IMR-90 (cell line): ENCODE data around the gene TRIM28. TPM values are rescaled to one million over a fixed set of nuclear protein-coding genes. Genes with fewer than 3 reads are reported as not detected.

Source experiments
- ATAC-seq: fragments of 200-7000 bp; cut with Tn5 transposase; 2 replicates; pipeline ENCODE4 v1.9.1; 2020; ENCODE audit warnings: low read depth, mild to moderate bottlenecking, moderate library complexity
- BruUV-seq: library from RNA; stranded (reverse); fragments of 400-500 nt; replicated peaks from 2 replicates; lab custom pipeline; 2021; lab: Mats Ljungman, UMichigan
- CTCF ChIA-PET: fragments of 300-600 bp; formaldehyde crosslinking; extraction: SDS; loops from one replicate; lab custom pipeline; 2021; ENCODE audit warnings: antibody characterized with exemption; lab: Yijun Ruan, JAX
- POLR2A ChIA-PET: fragments of 300-600 bp; sonication (Branson Sonifier 250); formaldehyde crosslinking; loops from one replicate; lab custom pipeline; 2022; ENCODE audit warnings: antibody characterized with exemption; ENCODE audit not compliant: unreplicated experiment; lab: Charles Lee
- DNase-seq: peaks from one replicate; pipeline ENCODE4 v3.0.0; 2013
- H2AFZ ChIP-seq: replicated peaks from 2 replicates; pipeline ENCODE3; 2013; ENCODE audit warnings: low read length, mild to moderate bottlenecking; ENCODE audit not compliant: poor library complexity
- H2AK5ac ChIP-seq: 2 replicates; pipeline ENCODE4 v1.6.1; 2013; ENCODE audit warnings: low read depth, low read length, inconsistent platforms
- H2AK9ac ChIP-seq: replicated peaks from 2 replicates; pipeline ENCODE3; 2013; ENCODE audit warnings: mild to moderate bottlenecking, low read depth, low read length, moderate library complexity; ENCODE audit not compliant: poor library complexity
- H2BK120ac ChIP-seq: 2 replicates; pipeline ENCODE4 v1.6.1; 2013; ENCODE audit warnings: low read depth, low read length, inconsistent platforms
- H2BK15ac ChIP-seq: 3 replicates; pipeline ENCODE4 v1.6.1; 2013; ENCODE audit warnings: low read depth, low read length, inconsistent platforms
- H2BK20ac ChIP-seq: 2 replicates; pipeline ENCODE4 v1.6.1; 2013; ENCODE audit warnings: low read depth, mild to moderate bottlenecking, inconsistent platforms, low read length, moderate library complexity
- H2BK5ac ChIP-seq: 2 replicates; pipeline ENCODE4 v1.6.1; 2013; ENCODE audit warnings: mild to moderate bottlenecking, low read depth, low read length, inconsistent platforms; ENCODE audit not compliant: poor library complexity, severe bottlenecking
- H3K14ac ChIP-seq: replicated peaks from 2 replicates; pipeline ENCODE4 v1.6.1; 2013; ENCODE audit warnings: low read depth, low read length, inconsistent platforms
- H3K18ac ChIP-seq: 2 replicates; pipeline ENCODE4 v1.6.1; 2013; ENCODE audit warnings: low read depth, low read length, control low read depth
- H3K23ac ChIP-seq: 2 replicates; pipeline ENCODE4 v1.6.1; 2013; ENCODE audit warnings: low read depth, low read length, inconsistent platforms
- H3K27ac ChIP-seq: 2 replicates; pipeline ENCODE4 v1.5.1; 2013; ENCODE audit warnings: mild to moderate bottlenecking, control low read depth, low read length; ENCODE audit not compliant: insufficient read depth
- H3K27me3 ChIP-seq: 2 replicates; pipeline ENCODE4 v1.6.1; 2013; ENCODE audit warnings: low read length; ENCODE audit not compliant: control insufficient read depth, insufficient read depth
- H3K36me3 ChIP-seq: 2 replicates; pipeline ENCODE4 v1.6.1; 2013; ENCODE audit warnings: low read length, mixed read lengths; ENCODE audit not compliant: control insufficient read depth, insufficient read depth
- H3K4ac ChIP-seq: 2 replicates; pipeline ENCODE4 v1.6.1; 2013; ENCODE audit warnings: low read depth, low read length, inconsistent platforms
- H3K4me1 ChIP-seq: 2 replicates; pipeline ENCODE4 v1.6.1; 2013; ENCODE audit warnings: low read length, mixed read lengths; ENCODE audit not compliant: control insufficient read depth, insufficient read depth
- H3K4me2 ChIP-seq: 2 replicates; pipeline ENCODE4 v1.6.1; 2013; ENCODE audit warnings: low read depth, mild to moderate bottlenecking, control low read depth, low read length, moderate library complexity
- H3K4me3 ChIP-seq: 2 replicates; pipeline ENCODE4 v1.5.1; 2013; ENCODE audit warnings: low read depth, mild to moderate bottlenecking, control low read depth, low read length, moderate library complexity; ENCODE audit not compliant: insufficient read depth
- H3K56ac ChIP-seq: 2 replicates; pipeline ENCODE4 v1.6.1; 2013; ENCODE audit warnings: low read length, inconsistent platforms; ENCODE audit not compliant: insufficient read depth; ENCODE audit errors: extremely low read depth
- H3K79me1 ChIP-seq, 2 experiments: 2 replicates each; pipeline ENCODE4 v1.6.1; 2013; ENCODE audit warnings: low read length in 2 of 2, inconsistent platforms in 1 of 2, low read depth in 1 of 2
- H3K9ac ChIP-seq: 2 replicates; pipeline ENCODE4 v1.6.1; 2013; ENCODE audit warnings: low read depth, low read length, control low read depth
- H3K9me1 ChIP-seq: 2 replicates; pipeline ENCODE4 v1.6.1; 2013; ENCODE audit warnings: low read length, inconsistent platforms; ENCODE audit not compliant: insufficient read depth
- H3K9me3 ChIP-seq: 2 replicates; pipeline ENCODE4 v1.6.1; 2013; ENCODE audit warnings: low read length; ENCODE audit not compliant: control insufficient read depth, insufficient read depth
- H4K20me1 ChIP-seq: 2 replicates; pipeline ENCODE4 v1.6.1; 2013; ENCODE audit warnings: low read length, inconsistent platforms; ENCODE audit not compliant: insufficient read depth
- H4K5ac ChIP-seq: 2 replicates; pipeline ENCODE4 v1.6.1; 2013; ENCODE audit warnings: mild to moderate bottlenecking, low read depth, low read length, control low read depth
- H4K8ac ChIP-seq, 2 experiments: 2 replicates each; pipeline ENCODE4 v1.6.1; 2013; ENCODE audit warnings: low read depth in 2 of 2, low read length in 2 of 2, control low read depth in 1 of 2, inconsistent platforms in 1 of 2
- H4K91ac ChIP-seq: 2 replicates; pipeline ENCODE4 v1.6.1; 2013; ENCODE audit warnings: low read depth, low read length, inconsistent platforms; ENCODE audit not compliant: insufficient read depth
- ELK1 ChIP-seq: fragments of 150-350 bp; IDR thresholded peaks from 2 replicates; pipeline ENCODE4 v1.6.1; 2016; ENCODE audit warnings: low read depth, mild to moderate bottlenecking, low read length, moderate library complexity, borderline replicate concordance
- NFE2L2 ChIP-seq: fragments of 150-350 bp; IDR thresholded peaks from 2 replicates; pipeline ENCODE4 v1.6.1; 2016; ENCODE audit warnings: low read depth, mild to moderate bottlenecking, low read length
- WGBS, 2 experiments: methylation state at CpG; one replicate each; pipeline versions ENCODE4 v1.1.5 to v1.1.7; 2013; ENCODE audit warnings: missing lambda C conversion rate in 2 of 2; ENCODE audit not compliant: insufficient read length in 1 of 2; ENCODE audit errors: extremely low coverage in 2 of 2; 5-methylcytosine and 5-hydroxymethylcytosine counted together
- dilution Hi-C: fragments of 300-500 bp; cut with HindIII; formaldehyde crosslinking; loops from one replicate; pipeline ENCODE4 v1.14.3; 2018; ENCODE audit warnings: low sequenced_read_pairs; ENCODE audit not compliant: unreplicated experiment
- in situ Hi-C: fragments of 300-500 bp; cut with MboI; formaldehyde crosslinking; loops from 3 replicates; pipeline ENCODE4 v1.14.3; 2019; ENCODE audit warnings: low sequenced_read_pairs, inconsistent platforms, mixed read lengths
- intact Hi-C: fragments of 100-400 bp; cut with micrococcal nuclease; formaldehyde crosslinking; loops from 2 replicates; pipeline ENCODE4 v1.10.0; 2022
- polyA plus RNA-seq, 3 experiments: library from polyadenylated mRNA; depleted of rRNA; stranded (reverse); fragments of >200 nt; gene quantifications; 2 replicates each; pipeline ENCODE4 v1.2.3, GENCODE V29; 2012; ENCODE audit warnings: low replicate concordance in 1 of 3
- total RNA-seq: library from RNA; depleted of rRNA; stranded (reverse); fragments of >200 nt; gene quantifications from 2 replicates; pipeline ENCODE4 v1.2.3, GENCODE V29; 2012

The TRIM28 gene
- total and polyA plus RNA-seq, 2 of the 4 experiments (the other 2 are of a cell fraction) = 349 to 465 TPM

DNA sequence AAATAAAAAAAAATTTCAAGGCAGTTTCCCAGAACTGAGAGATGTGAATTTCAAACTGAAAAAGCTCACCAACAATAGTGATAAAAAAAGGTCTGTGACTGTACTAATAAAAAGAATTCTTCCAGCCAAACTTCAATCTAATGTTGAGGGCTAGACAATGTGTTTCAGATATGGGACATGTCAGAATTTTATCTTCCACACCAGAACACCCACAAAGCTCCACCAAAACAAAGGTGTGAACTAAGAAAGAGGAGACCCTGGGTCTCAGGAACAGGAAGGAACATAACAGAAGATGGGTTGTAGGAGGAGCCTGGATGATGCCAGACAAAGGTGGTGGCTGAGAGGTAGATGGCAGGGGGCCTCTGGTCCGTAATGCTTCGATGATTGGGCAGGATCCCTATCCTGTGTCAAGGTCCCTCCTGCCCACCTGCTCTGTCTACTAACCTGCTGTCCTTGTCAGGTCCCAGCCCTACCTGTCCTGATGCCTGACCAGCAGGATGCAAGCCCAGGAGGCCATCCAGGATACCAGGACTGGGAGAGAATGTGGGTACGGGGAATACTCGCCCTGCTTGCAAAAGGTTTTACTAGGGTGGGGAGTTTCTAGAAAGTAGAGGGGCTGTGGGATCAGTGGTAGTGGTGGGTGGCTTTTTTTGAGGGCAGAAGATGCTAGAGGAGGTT is 24.7 kb downstream of the TRIM28 start:
- in situ Hi-C loops (no loop called here), intact Hi-C loops (no loop called here), dilution Hi-C loops (no loop called here)
- H2AK5ac ChIP-seq = no peak overlapping the region
- H3K18ac ChIP-seq = no peak overlapping the region
- no peak overlapping the region for H4K91ac ChIP-seq
- H2AK9ac ChIP-seq = no peak overlapping the region
- H4K8ac ChIP-seq = no peak overlapping the region
- no peaks in the 10 kb centered on the region for H3K9me3 ChIP-seq
- H3K79me1 ChIP-seq = peaks cover 9 to 22% of the 10 kb centered on the region in 2 experiments; a peak in 3 of 4 replicates
- no TSS peak for BruUV-seq
- no peak overlapping the region for H2BK20ac ChIP-seq
- H2BK5ac ChIP-seq = no peak overlapping the region
- H4K5ac ChIP-seq = no peak overlapping the region
- peaks cover 2% of the 10 kb centered on the region; the same call in 1 of the 2 replicates for H3K4me1 ChIP-seq
- no peak for ATAC-seq
- no peak for DNase-seq
- H3K4ac ChIP-seq = no peak overlapping the region
- H3K56ac ChIP-seq = no peak overlapping the region
- WGBS, 2 experiments = no CpG with 5 or more reads among the region's 4 CpGs
- no peak overlapping the region for H2AFZ ChIP-seq
- no peak for TF ChIP-seq NFE2L2
- TF ChIP-seq ELK1 = no peak
- no peak overlapping the region for H2BK15ac ChIP-seq
- H3K27me3 ChIP-seq = no peaks in the 10 kb centered on the region
- no peak overlapping the region for H2BK120ac ChIP-seq
- H4K20me1 ChIP-seq = 0 out of 2 replicates have a peak, but pooled peaks cover 4% of the 10 kb centered on the region
- no peak overlapping the region for H3K14ac ChIP-seq
- peaks cover 9% of the 10 kb centered on the region for H3K9me1 ChIP-seq
- no peak overlapping the region for H3K9ac ChIP-seq
- H3K27ac ChIP-seq = no peak overlapping the region
- no peak overlapping the region for H3K4me2 ChIP-seq
- no peak overlapping the region for H3K4me3 ChIP-seq
- POLR2A ChIA-PET = no interaction called here
- no peak overlapping the region for H3K23ac ChIP-seq
- CTCF ChIA-PET = no interaction called here
- H3K36me3 ChIP-seq = peaks cover 13% of the 10 kb centered on the region; the same call in 1 of the 2 replicates
